Sigmoid colon (tissue), 4 donors: Measurements from ENCODE around the gene NT5E.

Experiments
- EP300 ChIP-seq, 4 donors: sonication (generic); formaldehyde crosslinking; IDR thresholded peaks; one replicate each; pipeline ENCODE4 v1.6.1; 2017; ENCODE audit warnings: antibody characterized with exemption in 4 of 4
- POLR2A ChIP-seq, 2 donors: fragments of 450-650 bp; IDR thresholded peaks; one replicate each; pipeline ENCODE4 v1.6.1; 2016; ENCODE audit warnings: antibody characterized with exemption in 2 of 2, mild to moderate bottlenecking in 2 of 2, moderate library complexity in 2 of 2
- TF ChIP-seq, protein P1 (sequence below), 4 experiments: fragments of 450-650 bp in 3 of 4; fragments of 200-600 bp in 1 of 4; IDR thresholded peaks; one replicate each; pipeline ENCODE4 v1.5.1; 2016 to 2019; ENCODE audit warnings: antibody characterized with exemption in 4 of 4, mild to moderate bottlenecking in 3 of 4, moderate library complexity in 2 of 4

DNA sequence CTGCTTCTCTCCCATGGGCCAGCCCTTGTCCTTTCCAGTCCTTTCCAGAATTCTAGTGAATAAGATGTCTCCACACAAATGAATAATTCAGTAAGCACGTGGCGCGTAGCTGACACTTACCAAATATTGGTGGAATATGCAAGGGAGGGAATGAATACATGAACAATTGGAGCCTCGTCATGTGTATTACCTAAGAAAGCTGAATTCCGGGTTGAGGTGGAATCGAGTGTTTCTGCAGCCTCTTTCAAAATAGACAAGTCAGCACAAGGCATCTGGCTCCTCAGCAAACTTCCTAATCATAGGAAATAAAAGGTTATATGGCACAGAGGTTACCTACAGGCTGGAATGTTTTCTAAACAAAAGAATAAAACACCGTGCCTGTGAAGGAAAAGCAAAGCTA, 47.0 kb upstream of the NT5E start:
- TF ChIP-seq, protein P1, sequence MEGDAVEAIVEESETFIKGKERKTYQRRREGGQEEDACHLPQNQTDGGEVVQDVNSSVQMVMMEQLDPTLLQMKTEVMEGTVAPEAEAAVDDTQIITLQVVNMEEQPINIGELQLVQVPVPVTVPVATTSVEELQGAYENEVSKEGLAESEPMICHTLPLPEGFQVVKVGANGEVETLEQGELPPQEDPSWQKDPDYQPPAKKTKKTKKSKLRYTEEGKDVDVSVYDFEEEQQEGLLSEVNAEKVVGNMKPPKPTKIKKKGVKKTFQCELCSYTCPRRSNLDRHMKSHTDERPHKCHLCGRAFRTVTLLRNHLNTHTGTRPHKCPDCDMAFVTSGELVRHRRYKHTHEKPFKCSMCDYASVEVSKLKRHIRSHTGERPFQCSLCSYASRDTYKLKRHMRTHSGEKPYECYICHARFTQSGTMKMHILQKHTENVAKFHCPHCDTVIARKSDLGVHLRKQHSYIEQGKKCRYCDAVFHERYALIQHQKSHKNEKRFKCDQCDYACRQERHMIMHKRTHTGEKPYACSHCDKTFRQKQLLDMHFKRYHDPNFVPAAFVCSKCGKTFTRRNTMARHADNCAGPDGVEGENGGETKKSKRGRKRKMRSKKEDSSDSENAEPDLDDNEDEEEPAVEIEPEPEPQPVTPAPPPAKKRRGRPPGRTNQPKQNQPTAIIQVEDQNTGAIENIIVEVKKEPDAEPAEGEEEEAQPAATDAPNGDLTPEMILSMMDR (IDR thresholded peaks at IDR 0.05), result no peak
- TF ChIP-seq POLR2A (IDR thresholded peaks at IDR 0.05) (no peak), EP300 (IDR thresholded peaks at IDR 0.05) (no peak)
